HL-60 (cell line): Measurements from ENCODE around the gene TMPRSS6.

ENCODE experiments used
- DNase-seq, 2 experiments: peaks; one replicate each; pipeline ENCODE4 v3.0.0-alpha.2; 2010 to 2020; ENCODE audit warnings: low read depth in 1 of 2, low spot score in 1 of 2
- H3K27ac ChIP-seq: fragments of 250-450 bp; sonication (Bioruptor Pico); replicated peaks from 2 replicates; pipeline ENCODE4 v1.5.1; 2020; ENCODE audit warnings: mild to moderate bottlenecking, moderate library complexity
- H3K27me3 ChIP-seq: fragments of 250-450 bp; sonication (Bioruptor Pico); 2 replicates; pipeline ENCODE4 v1.5.1; 2021; ENCODE audit warnings: mild to moderate bottlenecking, moderate library complexity; ENCODE audit not compliant: insufficient read depth, poor library complexity, severe bottlenecking
- H3K4me3 ChIP-seq: replicated peaks from 2 replicates; pipeline ENCODE4 v1.5.1; 2011; ENCODE audit warnings: mild to moderate bottlenecking, control low read depth, low read length; ENCODE audit not compliant: insufficient read depth
- GABPA ChIP-seq: IDR thresholded peaks from 2 replicates; pipeline ENCODE4 v1.6.1; 2012; ENCODE audit warnings: low read depth
- POLR2AphosphoS5 ChIP-seq: IDR thresholded peaks from 2 replicates; pipeline ENCODE4 v1.6.1; 2012; ENCODE audit warnings: low read depth
- SPI1 ChIP-seq: IDR thresholded peaks from 2 replicates; pipeline ENCODE4 v1.6.1; 2012; ENCODE audit warnings: low read depth, mild to moderate bottlenecking, borderline replicate concordance
- TF ChIP-seq, protein P1 (sequence below): IDR thresholded peaks from 2 replicates; pipeline ENCODE4 v1.6.1; 2012; ENCODE audit warnings: low read depth; ENCODE audit not compliant: insufficient replicate concordance
- TF ChIP-seq, protein P2 (sequence below): IDR thresholded peaks from one replicate; pipeline ENCODE4 v1.5.1; 2011; ENCODE audit warnings: low read length, control low read depth, inconsistent platforms; ENCODE audit not compliant: insufficient read depth

Gene TMPRSS6

GRCh38 chr22:37049224-37049623 is 60.3 kb downstream of the TMPRSS6 start:
- Histone ChIP-seq H3K27ac (no peak overlapping the region), H3K27me3 (peaks cover 3% of the 10 kb centered on the region), H3K4me3 (no peak overlapping the region)
- DNase-seq, result no peak
- TF ChIP-seq, protein P1, sequence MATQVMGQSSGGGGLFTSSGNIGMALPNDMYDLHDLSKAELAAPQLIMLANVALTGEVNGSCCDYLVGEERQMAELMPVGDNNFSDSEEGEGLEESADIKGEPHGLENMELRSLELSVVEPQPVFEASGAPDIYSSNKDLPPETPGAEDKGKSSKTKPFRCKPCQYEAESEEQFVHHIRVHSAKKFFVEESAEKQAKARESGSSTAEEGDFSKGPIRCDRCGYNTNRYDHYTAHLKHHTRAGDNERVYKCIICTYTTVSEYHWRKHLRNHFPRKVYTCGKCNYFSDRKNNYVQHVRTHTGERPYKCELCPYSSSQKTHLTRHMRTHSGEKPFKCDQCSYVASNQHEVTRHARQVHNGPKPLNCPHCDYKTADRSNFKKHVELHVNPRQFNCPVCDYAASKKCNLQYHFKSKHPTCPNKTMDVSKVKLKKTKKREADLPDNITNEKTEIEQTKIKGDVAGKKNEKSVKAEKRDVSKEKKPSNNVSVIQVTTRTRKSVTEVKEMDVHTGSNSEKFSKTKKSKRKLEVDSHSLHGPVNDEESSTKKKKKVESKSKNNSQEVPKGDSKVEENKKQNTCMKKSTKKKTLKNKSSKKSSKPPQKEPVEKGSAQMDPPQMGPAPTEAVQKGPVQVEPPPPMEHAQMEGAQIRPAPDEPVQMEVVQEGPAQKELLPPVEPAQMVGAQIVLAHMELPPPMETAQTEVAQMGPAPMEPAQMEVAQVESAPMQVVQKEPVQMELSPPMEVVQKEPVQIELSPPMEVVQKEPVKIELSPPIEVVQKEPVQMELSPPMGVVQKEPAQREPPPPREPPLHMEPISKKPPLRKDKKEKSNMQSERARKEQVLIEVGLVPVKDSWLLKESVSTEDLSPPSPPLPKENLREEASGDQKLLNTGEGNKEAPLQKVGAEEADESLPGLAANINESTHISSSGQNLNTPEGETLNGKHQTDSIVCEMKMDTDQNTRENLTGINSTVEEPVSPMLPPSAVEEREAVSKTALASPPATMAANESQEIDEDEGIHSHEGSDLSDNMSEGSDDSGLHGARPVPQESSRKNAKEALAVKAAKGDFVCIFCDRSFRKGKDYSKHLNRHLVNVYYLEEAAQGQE, result no peak
- TF ChIP-seq POLR2AphosphoS5, result no peak
- TF ChIP-seq, protein P2, sequence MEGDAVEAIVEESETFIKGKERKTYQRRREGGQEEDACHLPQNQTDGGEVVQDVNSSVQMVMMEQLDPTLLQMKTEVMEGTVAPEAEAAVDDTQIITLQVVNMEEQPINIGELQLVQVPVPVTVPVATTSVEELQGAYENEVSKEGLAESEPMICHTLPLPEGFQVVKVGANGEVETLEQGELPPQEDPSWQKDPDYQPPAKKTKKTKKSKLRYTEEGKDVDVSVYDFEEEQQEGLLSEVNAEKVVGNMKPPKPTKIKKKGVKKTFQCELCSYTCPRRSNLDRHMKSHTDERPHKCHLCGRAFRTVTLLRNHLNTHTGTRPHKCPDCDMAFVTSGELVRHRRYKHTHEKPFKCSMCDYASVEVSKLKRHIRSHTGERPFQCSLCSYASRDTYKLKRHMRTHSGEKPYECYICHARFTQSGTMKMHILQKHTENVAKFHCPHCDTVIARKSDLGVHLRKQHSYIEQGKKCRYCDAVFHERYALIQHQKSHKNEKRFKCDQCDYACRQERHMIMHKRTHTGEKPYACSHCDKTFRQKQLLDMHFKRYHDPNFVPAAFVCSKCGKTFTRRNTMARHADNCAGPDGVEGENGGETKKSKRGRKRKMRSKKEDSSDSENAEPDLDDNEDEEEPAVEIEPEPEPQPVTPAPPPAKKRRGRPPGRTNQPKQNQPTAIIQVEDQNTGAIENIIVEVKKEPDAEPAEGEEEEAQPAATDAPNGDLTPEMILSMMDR, result no peak
- TF ChIP-seq GABPA, result no peak
- TF ChIP-seq SPI1, result no peak

DNA sequence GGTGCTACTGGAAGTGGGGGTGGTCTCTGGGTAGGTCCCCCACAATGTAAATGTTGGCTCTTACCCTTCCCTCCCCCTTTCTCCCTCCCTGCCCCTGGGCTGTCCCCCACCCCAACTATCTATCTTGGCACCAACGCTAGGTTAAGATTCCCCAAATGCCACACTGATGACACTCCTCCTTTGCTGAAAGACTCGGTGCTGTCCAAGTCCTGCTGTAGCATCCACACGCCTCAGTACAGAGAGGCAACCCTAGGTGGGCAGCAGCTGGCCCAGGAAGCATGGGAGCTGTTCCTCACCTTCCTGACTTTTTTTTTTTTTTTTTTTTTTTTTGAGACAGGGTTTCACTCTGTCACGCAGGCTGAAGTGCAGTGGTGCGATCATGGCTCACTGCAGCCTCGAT is 61.4 kb downstream of the TMPRSS6 start:
- peaks cover 3% of the 10 kb centered on the region for H3K27me3 ChIP-seq
- no peak for DNase-seq
- H3K27ac ChIP-seq, result no peak overlapping the region
- H3K4me3 ChIP-seq, result no peak overlapping the region
- TF ChIP-seq POLR2AphosphoS5, result no peak
- TF ChIP-seq, protein P1, result peak; percentile 64

DNA sequence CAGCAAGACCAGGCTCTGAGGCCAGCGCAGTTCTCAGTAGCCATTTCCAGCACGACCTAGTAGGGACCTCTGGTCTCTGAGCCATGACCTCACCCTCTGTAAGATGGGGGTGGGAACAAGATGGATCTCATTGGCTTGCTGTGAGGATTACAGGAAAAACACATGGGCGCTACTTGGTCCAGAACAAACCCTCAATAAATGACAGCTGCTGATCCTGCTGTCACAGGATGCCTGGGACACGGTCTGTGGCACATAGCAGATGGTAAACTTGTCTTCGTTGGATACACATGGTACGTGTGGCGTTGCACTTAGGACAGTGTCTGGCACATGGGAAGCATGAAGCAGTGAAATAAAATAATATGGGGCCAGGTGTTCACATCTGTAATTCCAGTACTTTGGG is 62.5 kb downstream of the TMPRSS6 start:
- Histone ChIP-seq H3K27ac (no peak overlapping the region), H3K27me3 (peaks cover 1% of the 10 kb centered on the region)
- TF ChIP-seq, protein P1, result no peak
- no peak for TF ChIP-seq SPI1
- no peak for TF ChIP-seq POLR2AphosphoS5
- TF ChIP-seq GABPA, result no peak

DNA sequence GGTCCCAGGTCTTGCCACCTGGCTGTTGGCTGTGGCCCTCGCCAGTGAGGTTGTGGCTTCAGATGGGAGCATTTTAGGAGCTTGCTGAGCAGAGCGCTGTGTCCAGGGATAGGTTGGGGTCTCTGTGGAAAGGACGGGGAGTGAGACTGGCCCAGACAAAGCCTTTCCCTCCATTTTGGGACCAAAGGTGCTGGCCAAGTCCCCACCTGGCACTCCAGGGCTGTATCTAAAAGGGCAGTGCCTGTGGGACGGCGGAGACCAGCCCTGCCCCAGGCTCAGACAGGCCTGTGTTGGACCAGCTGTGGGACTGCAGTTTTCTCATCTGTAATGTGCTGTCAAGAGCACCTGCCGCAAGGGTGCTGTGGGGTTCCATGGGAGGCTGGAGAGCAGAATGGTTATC is 62.9 kb downstream of the TMPRSS6 start:
- TF ChIP-seq SPI1, result no peak
- Histone ChIP-seq H3K27me3 (no peaks in the 10 kb centered on the region), H3K4me3 (no peak overlapping the region), H3K27ac (no peak overlapping the region)
- DNase-seq, result no peak

More for the DNA sequence above, 62.5 kb downstream of the TMPRSS6 start:
- no peak for DNase-seq
- no peak overlapping the region for H3K4me3 ChIP-seq

DNA sequence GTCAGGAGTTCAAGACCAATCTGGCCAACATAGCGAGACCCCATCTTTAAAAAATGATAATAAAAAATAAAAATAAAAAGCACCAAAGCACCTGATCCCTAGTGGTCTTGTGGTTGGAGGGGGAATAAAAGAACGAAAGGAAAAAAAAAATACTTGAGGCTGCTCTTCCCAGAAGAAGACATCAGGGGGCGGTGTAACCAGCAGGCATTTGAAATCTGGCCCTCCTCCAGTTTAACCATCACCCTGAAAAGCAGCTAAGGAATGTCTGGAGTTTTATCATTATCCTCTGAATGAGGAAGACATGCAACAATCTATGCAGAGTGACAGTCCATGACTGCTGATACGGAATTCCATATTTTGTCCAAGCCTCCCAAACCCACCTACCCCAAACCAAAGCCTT is 63.6 kb downstream of the TMPRSS6 start:
- H3K4me3 ChIP-seq, result no peak overlapping the region
- TF ChIP-seq, protein P2, result peak; percentile 11
- TF ChIP-seq POLR2AphosphoS5, result no peak
- TF ChIP-seq, protein P1, result no peak
- H3K27me3 ChIP-seq, result no peaks in the 10 kb centered on the region
- no peak for DNase-seq
- no peak overlapping the region for H3K27ac ChIP-seq
